Heart right ventricle (tissue), 16 donors: ENCODE data around the gene TOR1B. TPM values are rescaled to one million over a fixed set of nuclear protein-coding genes. Genes with fewer than 3 reads are reported as not detected.

Experiments
- ATAC-seq, 8 donors: fragments of 200-7000 bp; cut with Tn5 transposase; one replicate each; pipeline ENCODE4 v1.9.1; 2020; ENCODE audit warnings: mild to moderate bottlenecking in 8 of 8, moderate library complexity in 8 of 8, moderate number of reproducible peaks in 1 of 8
- DNase-seq, 2 donors: peaks; one replicate each; pipeline ENCODE4 v3.0.0-alpha.2; 2020
- H3K27ac ChIP-seq, 10 donors: fragments of 200-600 bp; sonication (generic) in 2 of 10; one replicate each; pipeline versions ENCODE4 v1.5.0 to v1.8.0; 2020 to 2022; ENCODE audit warnings: mild to moderate bottlenecking in 3 of 10
- H3K27me3 ChIP-seq, 7 donors: fragments of 200-600 bp; one replicate each; pipeline ENCODE4 v1.8.0; 2021 to 2022; ENCODE audit warnings: mild to moderate bottlenecking in 2 of 7
- H3K36me3 ChIP-seq, 9 donors: fragments of 200-600 bp; sonication (generic) in 1 of 9; one replicate each; pipeline versions ENCODE4 v1.5.0 to v1.8.0; 2020 to 2022; ENCODE audit warnings: mild to moderate bottlenecking in 2 of 9
- H3K4me1 ChIP-seq, 9 donors: fragments of 200-600 bp; sonication (generic) in 1 of 9; one replicate each; pipeline versions ENCODE4 v1.5.0 to v1.8.0; 2020 to 2022; ENCODE audit warnings: mild to moderate bottlenecking in 4 of 9
- H3K4me3 ChIP-seq, 10 donors: fragments of 200-600 bp; sonication (generic) in 2 of 10; one replicate each; pipeline versions ENCODE4 v1.5.0 to v1.8.0; 2020 to 2022; ENCODE audit warnings: mild to moderate bottlenecking in 7 of 10, moderate library complexity in 2 of 10
- H3K9me3 ChIP-seq, 11 donors: fragments of 200-600 bp in 10 of 11; sonication (generic) in 2 of 11; one replicate each; pipeline versions ENCODE4 v1.5.0 to v1.8.0; 2013 to 2022; ENCODE audit warnings: mild to moderate bottlenecking in 2 of 11, control low read depth in 1 of 11, moderate library complexity in 1 of 11
- WGBS, 2 donors: extraction: QIAGEN DNeasy Blood & Tissue Kit; methylation state at CpG; one replicate each; pipeline ENCODE4 v1.1.7; 2013; ENCODE audit warnings: inconsistent platforms in 1 of 2; 5-methylcytosine and 5-hydroxymethylcytosine counted together
- intact Hi-C, 10 donors: fragments of 100-400 bp; cut with DNase I; formaldehyde crosslinking; loops; one replicate each; pipeline versions ENCODE4 v1.11.1 to v1.14.2; 2022
- polyA plus RNA-seq, 2 donors: library from polyadenylated mRNA; stranded (reverse); fragments of 200-250 nt; gene quantifications; one replicate each; pipeline ENCODE4 v1.2.3, GENCODE V29; 2013
- total RNA-seq, 10 donors: library from RNA; stranded (reverse); fragmentation: NEBNext Ultra II Directional in 3 of 10; extraction: Animal tissue kit (Norgen Biotek cat#: 25700) in 3 of 10; gene quantifications; one replicate each; pipeline versions ENCODE4 v1.2.1 to v1.2.4, GENCODE V29; 2021 to 2023
- TF ChIP-seq, protein P1 (sequence below), 9 donors: fragments of 200-600 bp; sonication (generic) in 2 of 9; IDR thresholded peaks; one replicate each; pipeline versions ENCODE4 v1.5.0 to v1.8.0; 2021 to 2022; ENCODE audit warnings: antibody characterized with exemption in 9 of 9, mild to moderate bottlenecking in 5 of 9, moderate library complexity in 1 of 9
- donor health status: Arrhythmogenic right ventricular cardiomyopathy.
- donor health status: ischemic (EF 13 %, LVEDD 7.1; RV severe dilation, severe dysfunction).
- donor health status: healthy with polysubstance abuse.
- donor health status: DM: no; HTN: yes; CAD: no.
- donor health status: DM: no; HTN: no; CAD: no.
- donor health status: ischemic (EF 25% LVEDD 6.9; RV normal size, moderate dysfunction).
- donor health status: ischemic (EF 25% LVEDD 5.7; RV mildly dilated, moderate dysfunction).
- donor health status: healthy.
- donor health status: DM: yes; HTN: yes; CAD: no.
- donor health status: Ischemic cardiomyopathy.
- donor health status: ischemic (EF 35%, LVEDD 5.7; RV mildly dilated, moderate dysfunction).
- donor health status: nonischemic (EF 11% LVEDD 7.7; RV severe dilation, severe dysfunction).
- donor health status: DM: yes; HTN: yes; CAD: no.
- donor health status: PGD.
- donor health status: ischemic (EF 29% LVEDD 5.4; RV normal size, mild dysfunction).
- donor health status: nonischemic (EF 23%, LVEDD 6.1; RV moderate dilation, normal function).

Gene TOR1B
- total and polyA plus RNA-seq, 12 donors, result 6.4 to 13.8 (median 11.0) TPM

DNA sequence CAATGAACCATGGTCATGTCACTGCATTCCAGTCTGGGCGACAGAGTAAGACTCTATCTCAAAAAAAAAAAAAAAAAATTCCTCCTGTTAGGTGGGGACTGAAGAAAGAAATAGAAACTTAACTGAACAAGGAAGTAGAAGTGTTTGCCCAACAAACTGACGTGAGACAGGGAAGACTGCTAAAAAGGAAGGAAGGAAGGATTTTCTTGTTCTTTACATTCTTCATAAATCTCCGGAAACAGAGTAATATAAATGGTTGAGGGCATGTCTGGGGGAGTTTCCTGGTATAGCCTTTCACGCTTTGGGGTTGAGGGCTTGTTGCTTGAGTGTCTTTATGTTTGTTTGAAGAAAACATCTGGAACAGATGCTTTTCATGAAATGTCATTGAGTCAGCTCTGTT is 3.1 kb downstream of the TOR1B start:
- ATAC-seq (no peak), DNase-seq (no peak)
- no peaks in the 10 kb centered on the region for H3K27me3 ChIP-seq
- no peaks in the 10 kb centered on the region for H3K9me3 ChIP-seq
- peaks cover 6 to 27% (median 11%) of the 10 kb centered on the region in 9 donors for H3K4me1 ChIP-seq
- intact Hi-C loops, result no loop called here
- H3K4me3 ChIP-seq, result no peak overlapping the region
- H3K36me3 ChIP-seq, result peaks cover 0 to 66% (median 6%) of the 10 kb centered on the region in 9 donors
- peak overlapping the region in 1 of 10 donors; percentile 69 for H3K27ac ChIP-seq
- TF ChIP-seq, protein P1, sequence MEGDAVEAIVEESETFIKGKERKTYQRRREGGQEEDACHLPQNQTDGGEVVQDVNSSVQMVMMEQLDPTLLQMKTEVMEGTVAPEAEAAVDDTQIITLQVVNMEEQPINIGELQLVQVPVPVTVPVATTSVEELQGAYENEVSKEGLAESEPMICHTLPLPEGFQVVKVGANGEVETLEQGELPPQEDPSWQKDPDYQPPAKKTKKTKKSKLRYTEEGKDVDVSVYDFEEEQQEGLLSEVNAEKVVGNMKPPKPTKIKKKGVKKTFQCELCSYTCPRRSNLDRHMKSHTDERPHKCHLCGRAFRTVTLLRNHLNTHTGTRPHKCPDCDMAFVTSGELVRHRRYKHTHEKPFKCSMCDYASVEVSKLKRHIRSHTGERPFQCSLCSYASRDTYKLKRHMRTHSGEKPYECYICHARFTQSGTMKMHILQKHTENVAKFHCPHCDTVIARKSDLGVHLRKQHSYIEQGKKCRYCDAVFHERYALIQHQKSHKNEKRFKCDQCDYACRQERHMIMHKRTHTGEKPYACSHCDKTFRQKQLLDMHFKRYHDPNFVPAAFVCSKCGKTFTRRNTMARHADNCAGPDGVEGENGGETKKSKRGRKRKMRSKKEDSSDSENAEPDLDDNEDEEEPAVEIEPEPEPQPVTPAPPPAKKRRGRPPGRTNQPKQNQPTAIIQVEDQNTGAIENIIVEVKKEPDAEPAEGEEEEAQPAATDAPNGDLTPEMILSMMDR (IDR thresholded peaks at IDR 0.05), result no peak
- 70 to 77% methylated on average over 4 of the region's 4 CpGs for WGBS, 2 donors

DNA sequence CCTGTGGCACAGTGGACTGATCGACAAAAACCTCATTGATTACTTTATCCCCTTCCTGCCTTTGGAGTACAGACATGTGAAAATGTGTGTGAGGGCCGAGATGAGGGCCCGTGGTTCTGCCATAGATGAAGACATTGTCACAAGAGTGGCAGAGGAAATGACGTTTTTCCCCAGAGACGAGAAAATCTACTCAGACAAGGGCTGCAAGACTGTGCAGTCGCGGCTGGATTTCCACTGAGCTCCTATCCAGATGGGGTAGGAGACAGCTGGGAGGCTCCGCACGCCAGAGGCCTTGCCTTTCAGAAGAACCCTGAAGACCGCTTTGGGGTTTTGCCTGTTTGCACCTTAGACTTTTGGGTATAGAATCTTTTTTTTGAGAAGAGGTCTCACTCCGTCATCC is 6.4 kb downstream of the TOR1B start:
- DNase-seq (no peak), ATAC-seq (no peak)
- TF ChIP-seq, protein P1 (IDR thresholded peaks at IDR 0.05), result no peak
- Histone ChIP-seq H3K4me1 (peaks cover 0 to 18% (median 2%) of the 10 kb centered on the region in 9 donors), H3K9me3 (no peaks in the 10 kb centered on the region), H3K27ac (no peak overlapping the region), H3K4me3 (no peak overlapping the region), H3K27me3 (no peaks in the 10 kb centered on the region), H3K36me3 (peaks cover 0 to 98% (median 12%) of the 10 kb centered on the region in 9 donors)
- intact Hi-C loops, result no loop called here
- 73 to 81% methylated on average over 11 of the region's 11 CpGs for WGBS, 2 donors

DNA sequence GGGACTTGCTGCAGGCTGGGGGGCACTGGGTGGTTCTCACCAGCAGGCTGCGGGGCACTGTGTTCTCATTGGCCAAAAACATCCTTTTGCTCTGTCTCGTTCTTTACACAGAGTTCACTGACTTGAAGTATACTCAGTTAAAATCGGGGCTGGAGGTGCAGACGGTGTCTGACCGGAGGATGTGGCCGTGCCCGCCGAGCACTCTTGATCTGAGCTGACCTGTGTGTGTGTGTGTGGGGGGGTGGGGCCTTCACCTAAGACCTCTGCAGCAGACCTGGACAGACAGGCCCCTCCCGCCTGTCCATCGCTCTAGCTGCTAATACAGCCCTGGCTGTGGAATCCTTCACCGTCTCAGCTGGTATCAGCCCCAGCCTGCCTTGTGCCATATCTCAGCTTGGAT is 7.1 kb downstream of the TOR1B start:
- 90 to 92% methylated on average over 11 of the region's 11 CpGs for WGBS, 2 donors
- H3K4me1 ChIP-seq, result peaks cover 0 to 14% (median 0%) of the 10 kb centered on the region in 9 donors
- H3K9me3 ChIP-seq, result no peaks in the 10 kb centered on the region
- ATAC-seq (no peak), DNase-seq (no peak)
- peaks cover 0 to 98% (median 13%) of the 10 kb centered on the region in 9 donors for H3K36me3 ChIP-seq
- TF ChIP-seq, protein P1 (IDR thresholded peaks at IDR 0.05), result no peak
- no peaks in the 10 kb centered on the region for H3K27me3 ChIP-seq
- intact Hi-C loops, result no loop called here
- H3K4me3 ChIP-seq, result no peak overlapping the region
- no peak overlapping the region for H3K27ac ChIP-seq

DNA sequence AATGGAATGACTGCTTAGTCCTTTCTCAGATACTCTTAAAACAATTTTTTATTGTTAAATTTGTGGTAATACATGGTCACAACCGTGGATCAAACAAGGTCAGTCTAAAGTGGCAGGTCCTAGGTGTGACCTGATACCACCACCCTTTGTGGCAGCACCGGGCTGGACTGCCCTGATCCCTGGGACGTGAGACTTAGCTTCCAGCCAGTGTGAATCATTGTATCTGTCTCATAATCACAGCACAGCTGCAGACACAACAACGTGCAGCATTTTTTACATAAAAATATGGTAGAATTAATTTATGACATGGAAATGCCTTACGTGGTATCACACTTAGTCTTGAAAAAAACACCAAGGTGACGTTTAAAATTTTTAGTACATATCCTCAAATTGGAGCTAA is 7.8 kb downstream of the TOR1B start:
- DNase-seq, result no peak
- H3K9me3 ChIP-seq, result no peaks in the 10 kb centered on the region
- H3K4me1 ChIP-seq, result peaks cover 0 to 8% (median 0%) of the 10 kb centered on the region in 9 donors
- intact Hi-C loops, result no loop called here
- no peak overlapping the region for H3K4me3 ChIP-seq
- no peak overlapping the region for H3K27ac ChIP-seq
- no peak for ATAC-seq
- 82 to 86% methylated on average over 6 of the region's 6 CpGs for WGBS, 2 donors
- TF ChIP-seq, protein P1 (IDR thresholded peaks at IDR 0.05), result no peak
- peaks cover 0 to 98% (median 19%) of the 10 kb centered on the region in 9 donors for H3K36me3 ChIP-seq
- H3K27me3 ChIP-seq, result no peaks in the 10 kb centered on the region
